ENCODE results near the gene SUN2.
A peak's percentile ranks its signal among the peaks of the same experiment; 100 is the strongest.

Gene SUN2

DNA sequence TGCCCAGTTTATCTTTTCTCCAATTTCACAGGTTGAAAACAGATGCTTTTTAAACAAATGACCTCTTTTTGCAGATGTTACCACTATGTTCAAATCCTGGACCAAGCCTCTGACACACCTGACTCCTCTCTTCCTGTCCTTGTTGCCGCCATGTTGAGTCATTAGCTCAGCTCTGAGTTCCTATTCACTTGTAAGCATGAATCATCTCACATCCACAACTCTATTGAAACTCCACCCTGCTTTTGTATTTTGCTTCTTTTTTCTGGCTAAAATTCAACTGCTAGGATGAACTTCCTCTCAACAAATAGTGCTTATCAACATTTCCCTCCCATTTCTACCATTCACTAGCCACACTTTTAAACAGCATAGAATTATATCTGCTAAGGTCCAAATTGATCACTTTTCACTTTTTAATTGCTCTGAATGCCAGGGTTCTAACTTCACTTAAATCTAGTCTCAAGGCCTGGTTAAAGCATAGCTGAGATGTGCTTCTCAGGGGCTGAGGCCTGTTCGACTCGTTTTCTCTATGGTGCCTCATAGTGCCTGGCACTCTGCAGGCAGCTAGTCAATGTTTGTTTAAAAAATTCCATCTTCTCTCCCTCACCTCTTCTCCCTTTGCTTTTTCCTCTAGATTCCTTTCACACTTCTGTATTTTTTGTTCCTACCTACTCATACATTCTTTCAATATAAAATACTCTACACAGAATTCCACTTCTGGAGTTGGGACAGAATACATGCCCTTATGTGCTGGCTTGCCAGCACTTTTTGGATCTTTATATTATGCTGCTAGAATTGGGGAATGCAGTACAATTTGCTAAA, 59.0 kb downstream of the SUN2 start:
- peak; percentile 39 for DNase-seq (ENCODE audit: low read depth)

GRCh38 chr22:38694940-38695339, 60.9 kb downstream of the SUN2 start:
- no peak for DNase-seq (ENCODE audit: low read depth)

DNA sequence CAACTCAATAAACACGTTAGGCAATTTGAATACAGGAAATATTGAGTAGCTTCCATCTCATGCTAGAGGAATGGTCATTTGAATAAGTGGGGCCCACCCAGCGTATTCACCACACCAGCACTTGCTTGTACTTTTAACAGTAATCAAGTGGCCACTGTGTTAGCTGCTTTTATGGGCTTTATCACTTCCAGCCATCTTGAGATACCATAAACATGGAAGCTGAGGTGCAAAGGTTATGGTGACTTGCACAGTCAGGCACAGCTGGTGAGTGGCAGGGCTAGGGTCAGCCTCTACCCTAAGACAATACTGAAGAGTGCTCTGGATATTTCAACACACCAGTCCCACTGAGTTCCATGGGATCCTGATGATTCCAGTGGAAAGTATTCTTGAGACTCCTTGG, 61.7 kb downstream of the SUN2 start:
- no peak for DNase-seq (ENCODE audit: low read depth)

- no peak for DNase-seq (ENCODE audit: low read depth)
Measured at GRCh38 chr22:38689651-38690050, 66.1 kb downstream of the SUN2 start.

DNA sequence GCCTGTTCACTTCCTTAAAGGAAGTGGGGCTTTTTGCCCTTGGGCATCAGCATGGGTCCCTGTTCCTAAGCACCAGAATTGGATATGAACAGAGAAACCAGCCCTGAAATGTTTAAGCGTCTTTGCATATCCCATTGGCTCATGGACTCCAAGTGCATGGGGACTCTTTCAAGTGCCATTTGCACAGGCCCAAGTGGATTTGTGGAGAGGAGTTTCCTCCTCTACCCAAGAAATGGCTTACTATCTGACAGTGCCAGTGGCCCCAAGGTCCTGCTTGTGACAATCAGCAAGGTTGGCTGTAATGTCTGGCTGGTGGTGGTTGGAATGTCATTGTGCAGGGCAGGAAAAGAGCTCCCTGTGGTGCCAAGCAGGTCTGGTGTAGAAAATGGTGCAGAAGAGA, 70.0 kb downstream of the SUN2 start:
- DNase-seq (ENCODE audit: low read depth), result no peak

- DNase-seq (ENCODE audit: low read depth), result no peak
Measured at GRCh38 chr22:38684895-38685294, 70.9 kb downstream of the SUN2 start.
